ENCODE measurements around the gene ELOVL3.
A peak's percentile ranks its signal among the peaks of the same experiment; 100 is the strongest.

ELOVL3 gene

DNA sequence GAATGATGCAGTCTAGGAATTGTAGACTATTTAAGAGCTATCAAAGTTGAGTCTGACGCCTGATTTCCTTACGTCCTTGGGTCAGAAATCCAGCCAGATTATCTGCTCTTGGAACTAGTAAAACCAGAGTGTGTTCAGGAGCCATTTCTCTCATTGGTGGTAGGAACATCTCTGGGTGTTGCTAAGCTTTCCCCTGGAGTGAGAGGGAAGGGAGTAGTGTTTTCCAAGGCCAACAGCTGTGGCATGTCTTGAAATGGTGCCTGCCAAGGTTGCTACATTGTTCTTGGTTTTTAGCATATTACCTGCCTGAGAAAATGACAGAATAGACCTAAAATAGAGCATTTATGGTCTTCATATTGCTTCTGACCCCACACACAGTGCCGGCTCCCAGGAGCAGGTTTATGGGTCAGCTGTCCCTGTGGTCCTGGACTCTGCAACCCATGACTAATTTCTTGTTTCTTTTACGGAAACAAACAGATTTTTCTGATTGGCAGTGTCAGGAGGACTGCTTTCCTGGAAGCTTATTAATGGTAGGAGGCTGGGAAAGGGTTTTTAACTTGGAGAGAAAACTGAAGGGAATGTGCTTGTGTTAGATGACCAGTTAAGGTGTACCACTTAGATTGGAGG is 36.8 kb downstream of the ELOVL3 start:
- TF ChIP-seq, protein P1, sequence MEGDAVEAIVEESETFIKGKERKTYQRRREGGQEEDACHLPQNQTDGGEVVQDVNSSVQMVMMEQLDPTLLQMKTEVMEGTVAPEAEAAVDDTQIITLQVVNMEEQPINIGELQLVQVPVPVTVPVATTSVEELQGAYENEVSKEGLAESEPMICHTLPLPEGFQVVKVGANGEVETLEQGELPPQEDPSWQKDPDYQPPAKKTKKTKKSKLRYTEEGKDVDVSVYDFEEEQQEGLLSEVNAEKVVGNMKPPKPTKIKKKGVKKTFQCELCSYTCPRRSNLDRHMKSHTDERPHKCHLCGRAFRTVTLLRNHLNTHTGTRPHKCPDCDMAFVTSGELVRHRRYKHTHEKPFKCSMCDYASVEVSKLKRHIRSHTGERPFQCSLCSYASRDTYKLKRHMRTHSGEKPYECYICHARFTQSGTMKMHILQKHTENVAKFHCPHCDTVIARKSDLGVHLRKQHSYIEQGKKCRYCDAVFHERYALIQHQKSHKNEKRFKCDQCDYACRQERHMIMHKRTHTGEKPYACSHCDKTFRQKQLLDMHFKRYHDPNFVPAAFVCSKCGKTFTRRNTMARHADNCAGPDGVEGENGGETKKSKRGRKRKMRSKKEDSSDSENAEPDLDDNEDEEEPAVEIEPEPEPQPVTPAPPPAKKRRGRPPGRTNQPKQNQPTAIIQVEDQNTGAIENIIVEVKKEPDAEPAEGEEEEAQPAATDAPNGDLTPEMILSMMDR (conservative IDR thresholded peaks at IDR 0.05) = no peak
- no peak overlapping the region for H3K27ac ChIP-seq

DNA sequence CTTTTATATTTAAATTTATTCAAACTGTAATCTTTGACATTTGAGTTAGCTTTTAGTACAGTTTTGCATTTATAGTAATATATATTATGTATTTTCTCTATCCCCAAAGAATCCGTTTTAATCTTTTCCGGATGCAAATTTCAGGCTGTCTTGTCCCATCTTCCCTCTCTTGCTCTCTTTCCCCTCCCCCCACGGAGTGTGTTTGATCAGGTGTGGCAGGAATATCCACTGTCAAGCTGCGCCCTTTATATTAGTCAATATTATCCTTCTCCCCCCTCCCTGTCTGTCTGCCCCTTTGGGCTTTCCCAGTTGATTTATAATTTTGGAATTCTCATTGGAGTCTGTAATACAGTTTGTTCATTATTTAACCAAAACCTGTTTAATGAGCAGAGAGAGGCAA is 38.3 kb downstream of the ELOVL3 start:
- no peak overlapping the region for H3K27ac ChIP-seq
- TF ChIP-seq, protein P1 (conservative IDR thresholded peaks at IDR 0.05) = no peak

DNA sequence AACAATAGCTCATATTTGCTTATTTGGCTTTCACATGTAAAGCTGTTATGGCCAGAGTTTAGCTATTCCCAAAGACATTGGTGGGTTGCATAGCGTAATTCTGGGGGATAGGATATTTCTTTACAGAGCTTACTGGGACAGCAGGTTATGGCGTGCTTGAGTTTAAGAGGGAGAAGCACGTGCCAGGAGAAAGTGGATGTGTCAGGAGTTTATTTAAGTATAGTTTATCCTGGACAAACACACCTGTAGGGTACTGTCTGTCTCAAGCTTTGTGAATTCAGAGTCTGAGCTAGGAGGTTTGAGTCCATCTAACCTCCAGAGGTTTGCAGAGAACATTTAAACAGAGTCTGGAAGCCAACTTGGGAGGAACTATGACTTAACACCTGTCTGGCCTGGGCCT is 40.6 kb downstream of the ELOVL3 start:
- peak overlapping the region; percentile 8; the same call in 1 of the 2 replicates for H3K27ac ChIP-seq
- TF ChIP-seq, protein P1 (conservative IDR thresholded peaks at IDR 0.05) = no peak

DNA sequence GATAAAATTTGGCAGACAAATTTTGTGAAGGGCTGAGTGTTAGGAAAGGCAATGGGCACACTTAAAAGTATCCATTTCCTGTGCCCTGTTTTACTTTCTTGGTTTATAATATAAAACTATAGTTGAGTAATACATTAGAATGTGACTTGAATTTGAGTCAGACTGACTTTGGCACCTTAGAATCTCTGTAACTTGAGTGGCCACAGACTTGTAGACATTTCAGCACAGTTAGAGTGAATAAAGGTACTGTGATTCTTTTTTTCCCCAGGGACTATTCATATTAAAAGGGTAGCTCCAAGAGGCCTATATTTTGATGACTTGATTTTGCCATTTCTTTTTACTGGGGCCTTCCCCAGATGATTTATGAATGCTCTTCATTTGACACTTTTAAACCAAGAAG is 41.6 kb downstream of the ELOVL3 start:
- TF ChIP-seq, protein P1 (conservative IDR thresholded peaks at IDR 0.05) = no peak
- H3K27ac ChIP-seq = no peak overlapping the region

DNA sequence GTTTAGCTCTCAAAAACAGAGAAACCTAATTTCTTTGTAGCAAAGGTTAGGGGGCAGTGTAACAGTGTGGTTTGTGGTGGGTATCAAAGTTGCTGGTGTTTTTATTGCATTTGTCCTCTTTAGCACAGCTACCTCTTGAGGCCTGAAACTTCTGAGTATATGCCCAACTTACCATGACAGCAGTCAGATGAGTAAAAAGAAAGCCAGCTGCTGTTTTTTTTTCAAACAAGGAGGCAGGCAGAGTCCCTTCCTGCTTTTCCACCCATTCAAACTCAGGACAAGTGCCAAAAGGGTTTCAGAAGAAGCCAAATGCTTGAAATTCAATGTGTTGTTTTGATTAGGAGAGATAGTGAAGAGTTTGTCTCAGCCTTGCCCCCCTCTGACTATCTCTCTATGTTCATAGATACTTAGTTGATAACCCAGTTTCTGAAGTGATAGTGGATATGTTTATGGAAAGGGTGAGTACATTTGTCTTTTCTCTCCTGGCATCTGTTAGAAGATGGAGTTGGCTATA is 42.3 kb downstream of the ELOVL3 start:
- no peak overlapping the region for H3K27ac ChIP-seq
- TF ChIP-seq, protein P1 (conservative IDR thresholded peaks at IDR 0.05) = no peak

DNA sequence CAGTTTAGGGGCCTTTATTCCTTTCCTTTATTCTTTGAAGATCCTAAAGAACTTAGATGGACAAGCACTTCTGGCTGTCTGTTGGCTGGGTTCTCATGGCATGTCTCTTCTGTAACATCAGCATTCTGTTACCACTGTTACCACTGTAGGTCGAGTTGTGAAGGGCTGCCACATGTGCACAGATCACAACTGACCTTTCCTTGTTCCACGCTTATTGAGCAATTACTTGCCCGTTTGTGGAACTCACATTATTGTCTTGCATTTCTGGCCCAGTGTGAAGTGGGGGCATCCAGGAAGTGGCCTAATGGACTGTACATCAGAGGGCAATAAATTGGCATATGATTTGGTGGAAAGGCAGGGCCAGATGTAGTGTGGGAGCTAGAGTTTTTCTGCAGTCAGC is 42.9 kb downstream of the ELOVL3 start:
- TF ChIP-seq, protein P1 (conservative IDR thresholded peaks at IDR 0.05) = no peak
- no peak overlapping the region for H3K27ac ChIP-seq

DNA sequence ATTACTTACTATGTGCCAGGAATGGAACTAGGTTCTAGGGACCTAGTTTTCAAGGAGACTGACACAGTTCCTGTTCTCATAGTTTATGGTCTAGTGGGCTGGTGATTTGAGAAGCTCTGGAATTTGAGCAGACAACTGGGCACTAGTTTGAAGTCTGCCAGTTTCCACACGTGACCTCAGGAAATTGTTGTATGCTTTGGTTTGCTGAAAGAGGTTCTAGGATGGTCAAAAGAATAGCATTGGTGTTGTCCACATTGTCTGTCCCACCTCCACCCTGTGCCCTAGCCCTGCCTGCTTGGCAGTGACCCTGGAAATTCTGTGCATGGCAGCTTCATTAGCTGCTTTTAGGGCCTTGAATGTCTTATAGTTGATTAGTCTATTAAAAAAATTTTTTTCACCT is 48.0 kb downstream of the ELOVL3 start:
- TF ChIP-seq, protein P1 (conservative IDR thresholded peaks at IDR 0.05) = no peak

More for the DNA sequence above, 48.0 kb downstream of the ELOVL3 start:
- H3K27ac ChIP-seq = no peak overlapping the region

Measured in VCaP (cell line).